Measurements from ENCODE around the gene GBP1.

- TF ChIP-seq CTCF (IDR thresholded peaks at IDR 0.05) = no peak
- no peak for TF ChIP-seq POLR2AphosphoS5 (IDR thresholded peaks at IDR 0.05)
Measured at GRCh38 chr1:89064632-89065031, 376 bp downstream of the GBP1 start.
